K562 (cell line): Measurements from ENCODE around the gene COPS6. TPM values are rescaled to one million over a fixed set of nuclear protein-coding genes. Genes with fewer than 3 reads are reported as not detected.

Experiments
- ARID2 ChIP-seq: fragments of 450-650 bp; IDR thresholded peaks from 2 replicates; pipeline ENCODE4 v1.6.1; 2017; ENCODE audit warnings: antibody characterized with exemption, mild to moderate bottlenecking
- BRD9 ChIP-seq: fragments of 450-650 bp; IDR thresholded peaks from 2 replicates; pipeline ENCODE4 v1.6.1; 2018; ENCODE audit warnings: low read depth; ENCODE audit not compliant: partially characterized antibody
- FOXK1 ChIP-seq: sonication (generic); formaldehyde crosslinking; IDR thresholded peaks from 2 replicates; pipeline ENCODE4 v1.8.0; 2022; ENCODE audit warnings: missing genetic modification reagents, mild to moderate bottlenecking, borderline replicate concordance
- HDAC6 ChIP-seq: IDR thresholded peaks from 2 replicates; pipeline ENCODE4 v1.6.1; 2012; ENCODE audit warnings: low read depth, mild to moderate bottlenecking, control low read depth, inconsistent platforms, low read length, moderate library complexity
- KLF6 ChIP-seq: fragments of 250-450 bp; sonication (Bioruptor Pico); IDR thresholded peaks from 2 replicates; pipeline ENCODE4 v1.4.0; 2020; ENCODE audit warnings: mild to moderate bottlenecking, moderate library complexity, borderline replicate concordance
- MIER1 ChIP-seq: fragments of 450-650 bp; IDR thresholded peaks from 2 replicates; pipeline ENCODE4 v1.6.1; 2016; ENCODE audit warnings: antibody characterized with exemption, mild to moderate bottlenecking, low read depth
- NFRKB ChIP-seq: fragments of 450-650 bp; IDR thresholded peaks from 2 replicates; pipeline ENCODE4 v1.6.1; 2016; ENCODE audit warnings: low read depth
- PHF8 ChIP-seq: fragments of 200-600 bp; sonication (generic); IDR thresholded peaks from 2 replicates; pipeline ENCODE4 v1.6.1; 2012; ENCODE audit warnings: mixed run types, mild to moderate bottlenecking, inconsistent platforms, low read length, moderate library complexity, borderline replicate concordance
- POLR3A ChIP-seq: IDR thresholded peaks from 2 replicates; pipeline ENCODE4 v1.6.1; 2011; ENCODE audit warnings: borderline replicate concordance, mild to moderate bottlenecking, moderate library complexity; ENCODE audit not compliant: insufficient read length, insufficient read depth; ENCODE audit errors: extremely low read depth
- PTRF ChIP-seq: fragments of 450-650 bp; IDR thresholded peaks from 2 replicates; pipeline ENCODE4 v1.6.1; 2016; ENCODE audit warnings: mild to moderate bottlenecking, missing genetic modification characterization, missing compliant biosample characterization
- RB1 ChIP-seq: fragments of 450-650 bp; IDR thresholded peaks from 2 replicates; pipeline ENCODE4 v1.6.1; 2017; ENCODE audit warnings: low read depth, mild to moderate bottlenecking
- RCOR1 ChIP-seq, 2 experiments: IDR thresholded peaks; 2 replicates each; pipeline ENCODE4 v1.6.1; 2012; ENCODE audit warnings: low read depth in 2 of 2, low read length in 2 of 2, borderline replicate concordance in 1 of 2, improper control_type of control experiment in 1 of 2
- RHOXF2B ChIP-seq: fragments of 250-450 bp; sonication (Bioruptor Pico); conservative IDR thresholded peaks from 2 replicates; pipeline ENCODE4 v1.5.1; 2021
- SNIP1 ChIP-seq: fragments of 450-650 bp; IDR thresholded peaks from 2 replicates; pipeline ENCODE4 v1.7.1; 2017; ENCODE audit warnings: low read depth, mild to moderate bottlenecking
- SP1 ChIP-seq: sonication (generic); formaldehyde crosslinking; IDR thresholded peaks from 2 replicates; pipeline ENCODE4 v1.8.1; 2022; ENCODE audit warnings: mild to moderate bottlenecking, missing genetic modification reagents
- XRCC4 ChIP-seq: IDR thresholded peaks from one replicate; pipeline ENCODE4 v1.6.1; 2011; ENCODE audit not compliant: insufficient read depth, insufficient read length; ENCODE audit errors: extremely low read depth
- ZBED1 ChIP-seq: IDR thresholded peaks from 2 replicates; pipeline ENCODE4 v1.6.1; 2014
- ZNF143 ChIP-seq: sonication (generic); formaldehyde crosslinking; IDR thresholded peaks from 2 replicates; pipeline ENCODE4 v1.9.0; 2022; ENCODE audit warnings: mild to moderate bottlenecking, missing genetic modification reagents
- ZNF165 ChIP-seq: fragments of 250-450 bp; sonication (Bioruptor Pico); IDR thresholded peaks from 2 replicates; pipeline ENCODE4 v1.4.0; 2020; ENCODE audit warnings: borderline replicate concordance
- ZNF507 ChIP-seq: conservative IDR thresholded peaks from 2 replicates; pipeline ENCODE4 v1.6.1; 2017; ENCODE audit warnings: missing genetic modification characterization, missing compliant biosample characterization
- ZNF586 ChIP-seq: fragments of 450-650 bp; formaldehyde crosslinking; conservative IDR thresholded peaks from 2 replicates; pipeline ENCODE4 v1.4.0; 2020; ENCODE audit warnings: mild to moderate bottlenecking, moderate library complexity
- ZNF778 ChIP-seq: fragments of 450-650 bp; formaldehyde crosslinking; IDR thresholded peaks from 2 replicates; pipeline ENCODE4 v1.4.0; 2020; ENCODE audit warnings: mild to moderate bottlenecking, moderate library complexity
- polyA plus RNA-seq, 8 experiments: library from polyadenylated mRNA; depleted of rRNA in 4 of 8; stranded (reverse) in 5 of 8; unstranded in 3 of 8; fragments of >200 nt; fragmentation: Nextera tagmentation in 2 of 8; fragmentation: Illumina TruSeq in 1 of 8; extraction: Ambion mirVana in 2 of 8; extraction: Trizol in 1 of 8; gene quantifications; 2 replicates each; pipeline versions ENCODE4 v1.2.1 to v1.2.3, GENCODE V29; 2011 to 2014; ENCODE audit warnings: inconsistent platforms in 1 of 8, missing spikeins in 1 of 8
- total RNA-seq, 7 experiments: library from RNA; depleted of rRNA in 6 of 7; stranded (reverse); fragments of >200 nt in 6 of 7; fragmentation: Illumina TruSeq in 2 of 7; extraction: Trizol in 2 of 7; gene quantifications; 2 replicates each; pipeline versions ENCODE4 v1.2.1 to v1.2.3, GENCODE V29; 2011 to 2021; ENCODE audit warnings: low replicate concordance in 1 of 7

COPS6 gene
- total and polyA plus RNA-seq, 9 of the 15 experiments (the other 6 are each of a cell fraction or from before 2014, with no cell fraction given) = 63.0 to 331 (median 168) TPM

DNA sequence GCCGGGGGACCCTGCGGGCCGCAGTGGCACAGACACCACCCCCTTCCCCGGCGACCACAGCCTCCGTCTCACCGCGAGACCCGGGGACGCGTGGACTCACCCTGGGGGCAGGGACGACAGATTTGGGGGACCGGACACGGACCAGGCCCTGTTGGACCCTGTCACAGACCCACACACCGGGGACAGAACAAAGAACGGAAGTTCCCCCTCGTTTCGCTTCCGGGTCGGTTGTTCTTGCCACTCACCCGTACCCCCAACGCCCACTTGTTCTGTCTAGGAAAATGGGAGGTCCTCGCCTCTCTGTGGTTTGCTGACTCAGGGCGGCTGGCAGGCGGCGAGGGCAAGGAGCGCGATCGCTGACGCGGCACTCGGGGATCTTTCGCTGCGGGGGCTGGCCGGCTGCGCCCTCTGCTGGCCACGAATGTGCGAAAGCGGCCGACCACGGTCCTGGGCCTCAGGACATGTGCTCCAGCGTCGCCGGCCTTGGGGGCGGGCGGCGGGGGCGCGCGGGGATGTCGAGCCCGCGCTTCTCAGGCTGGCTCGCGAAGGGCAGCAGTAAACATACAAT, 7.2 kb upstream of the COPS6 start, which contains the start of gene ZNF3 (continued):
- no peak for TF ChIP-seq POLR3A
- TF ChIP-seq HDAC6 = no peak
- TF ChIP-seq BRD9 = no peak
- TF ChIP-seq ZBED1 = peak; percentile 78
- TF ChIP-seq ZNF778 (CRISPR knock-in tag) = no peak
- no peak for TF ChIP-seq KLF6 (CRISPR knock-in tag)
- TF ChIP-seq RHOXF2B (CRISPR knock-in tag) = no peak
- peak; percentile 98 for TF ChIP-seq SP1
- 0 out of 2 replicates have a peak, but pooled peaks have one; percentile 62 for TF ChIP-seq ZNF165 (CRISPR knock-in tag)
- no peak; the same call in 1 of the 2 replicates for TF ChIP-seq ZNF507 (tag)
- no peak; the same call in 1 of the 2 replicates for TF ChIP-seq ZNF143
- TF ChIP-seq NFRKB = no peak
- TF ChIP-seq FOXK1 (CRISPR knock-in tag) = no peak
- peak; percentile 76 to 92; a peak in 3 of 4 replicates for TF ChIP-seq RCOR1 (IDR thresholded peaks at IDR 0.05; ENCODE audit: borderline replicate concordance in 1 of 2, low read depth in 2 of 2, low read length in 2 of 2)
- peak; percentile 97 for TF ChIP-seq RB1
- TF ChIP-seq XRCC4 = no peak
- TF ChIP-seq MIER1 = no peak
- no peak for TF ChIP-seq ARID2
- TF ChIP-seq ZNF586 (CRISPR knock-in tag) = no peak
- peak; percentile 95 for TF ChIP-seq SNIP1
- TF ChIP-seq PHF8 = peak; percentile 96; the same call in 1 of the 2 replicates
- TF ChIP-seq PTRF = no peak
